Measurements from ENCODE around the gene QPCT. TPM values are rescaled to one million over a fixed set of nuclear protein-coding genes. Genes with fewer than 3 reads are reported as not detected.
A peak's percentile ranks its signal among the peaks of the same experiment; 100 is the strongest.

The QPCT gene
- total RNA-seq, 4 donors from 2014 or later, result 1.5 to 4.8 (median 3.1) TPM

DNA sequence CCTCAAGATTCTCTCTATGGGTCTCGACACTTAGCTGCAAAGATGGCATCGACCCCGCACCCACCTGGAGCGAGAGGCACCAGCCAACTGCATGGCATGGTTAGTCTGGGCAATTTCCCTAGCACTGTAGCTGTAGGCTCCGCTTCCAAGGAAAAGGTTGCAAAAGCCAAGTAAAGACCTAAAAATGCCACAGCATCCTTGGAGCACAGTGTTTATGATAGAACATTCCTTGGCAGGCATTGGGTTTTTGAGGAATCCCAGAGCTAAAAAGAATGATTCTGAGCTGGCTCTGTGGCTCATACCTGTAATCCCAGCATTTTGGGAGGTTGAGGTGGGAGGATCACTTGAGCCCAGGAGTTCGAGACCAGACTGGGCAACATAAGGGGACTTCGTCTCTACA, 22.9 kb downstream of the QPCT start:
- no peaks in the 10 kb centered on the region for H3K9me3 ChIP-seq
- WGBS, 2 donors, result 93 to 97% methylated on average over 7 of the region's 7 CpGs
- no peak for DNase-seq (ENCODE audit: low spot score in 2 of 2)

DNA sequence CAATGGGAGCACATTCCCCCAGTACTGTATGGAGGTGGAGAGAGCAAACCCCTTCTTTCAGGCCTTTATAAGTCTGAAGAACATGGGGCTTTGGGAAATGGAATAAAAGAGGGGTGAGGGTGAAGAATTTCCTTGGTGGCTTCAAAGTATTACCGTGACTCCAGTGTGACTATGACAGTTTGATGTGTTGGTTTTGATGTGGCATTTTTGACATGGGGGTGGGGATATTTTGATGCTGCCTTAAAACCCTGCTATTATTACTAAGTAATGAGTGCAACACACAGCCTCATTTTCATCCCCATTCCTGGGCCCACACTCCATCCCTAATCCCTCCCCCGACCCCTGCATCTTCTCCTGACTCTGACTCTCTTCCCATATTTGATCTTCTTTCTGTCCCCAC, 23.6 kb downstream of the QPCT start:
- Histone ChIP-seq H3K4me1 (no peaks in the 10 kb centered on the region), H3K9me3 (no peaks in the 10 kb centered on the region), H3K36me3 (no peaks in the 10 kb centered on the region), H3K4me3 (no peak overlapping the region), H3K27ac (no peak overlapping the region), H3K27me3 (no peaks in the 10 kb centered on the region)
- whole genome bisulfite sequencing, 2 donors, result 95% methylated on average over 2 of the region's 2 CpGs
- no peak for DNase-seq (ENCODE audit: low spot score in 2 of 2)
- TF ChIP-seq, protein P1, sequence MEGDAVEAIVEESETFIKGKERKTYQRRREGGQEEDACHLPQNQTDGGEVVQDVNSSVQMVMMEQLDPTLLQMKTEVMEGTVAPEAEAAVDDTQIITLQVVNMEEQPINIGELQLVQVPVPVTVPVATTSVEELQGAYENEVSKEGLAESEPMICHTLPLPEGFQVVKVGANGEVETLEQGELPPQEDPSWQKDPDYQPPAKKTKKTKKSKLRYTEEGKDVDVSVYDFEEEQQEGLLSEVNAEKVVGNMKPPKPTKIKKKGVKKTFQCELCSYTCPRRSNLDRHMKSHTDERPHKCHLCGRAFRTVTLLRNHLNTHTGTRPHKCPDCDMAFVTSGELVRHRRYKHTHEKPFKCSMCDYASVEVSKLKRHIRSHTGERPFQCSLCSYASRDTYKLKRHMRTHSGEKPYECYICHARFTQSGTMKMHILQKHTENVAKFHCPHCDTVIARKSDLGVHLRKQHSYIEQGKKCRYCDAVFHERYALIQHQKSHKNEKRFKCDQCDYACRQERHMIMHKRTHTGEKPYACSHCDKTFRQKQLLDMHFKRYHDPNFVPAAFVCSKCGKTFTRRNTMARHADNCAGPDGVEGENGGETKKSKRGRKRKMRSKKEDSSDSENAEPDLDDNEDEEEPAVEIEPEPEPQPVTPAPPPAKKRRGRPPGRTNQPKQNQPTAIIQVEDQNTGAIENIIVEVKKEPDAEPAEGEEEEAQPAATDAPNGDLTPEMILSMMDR (IDR thresholded peaks at IDR 0.05), result no peak
- TF ChIP-seq EP300 (IDR thresholded peaks at IDR 0.05) (no peak), POLR2A (IDR thresholded peaks at IDR 0.05) (no peak)

More for the DNA sequence above, 22.9 kb downstream of the QPCT start:
- TF ChIP-seq EP300 (IDR thresholded peaks at IDR 0.05), result no peak
- no peak for TF ChIP-seq POLR2A (IDR thresholded peaks at IDR 0.05)
- TF ChIP-seq, protein P1 (IDR thresholded peaks at IDR 0.05), result no peak
- H3K4me1 ChIP-seq, result no peaks in the 10 kb centered on the region
- H3K27ac ChIP-seq, result no peak overlapping the region
- H3K36me3 ChIP-seq, result no peaks in the 10 kb centered on the region
- H3K27me3 ChIP-seq, result no peaks in the 10 kb centered on the region
- no peak overlapping the region for H3K4me3 ChIP-seq

DNA sequence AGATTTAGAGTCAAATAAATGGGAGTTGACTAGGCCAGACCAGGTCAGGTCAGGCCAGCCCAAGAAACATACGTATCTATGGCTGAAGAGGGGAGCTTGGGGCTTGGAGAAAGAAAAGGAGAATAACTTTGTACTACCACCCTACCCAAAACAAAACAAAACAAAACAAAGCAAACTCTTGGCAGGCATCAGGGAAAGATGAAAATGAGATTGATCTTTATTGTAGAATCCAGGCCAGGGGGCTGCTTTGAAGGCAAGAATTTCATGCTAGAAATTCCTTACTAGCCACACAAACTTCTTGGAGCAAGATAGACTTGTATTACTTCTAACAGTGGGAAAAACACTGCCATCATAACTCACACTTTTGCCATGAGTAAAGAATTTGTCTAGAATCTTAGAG, 26.2 kb downstream of the QPCT start:
- TF ChIP-seq POLR2A (IDR thresholded peaks at IDR 0.05) (no peak), EP300 (IDR thresholded peaks at IDR 0.05) (no peak)
- TF ChIP-seq, protein P1 (IDR thresholded peaks at IDR 0.05), result no peak

DNA sequence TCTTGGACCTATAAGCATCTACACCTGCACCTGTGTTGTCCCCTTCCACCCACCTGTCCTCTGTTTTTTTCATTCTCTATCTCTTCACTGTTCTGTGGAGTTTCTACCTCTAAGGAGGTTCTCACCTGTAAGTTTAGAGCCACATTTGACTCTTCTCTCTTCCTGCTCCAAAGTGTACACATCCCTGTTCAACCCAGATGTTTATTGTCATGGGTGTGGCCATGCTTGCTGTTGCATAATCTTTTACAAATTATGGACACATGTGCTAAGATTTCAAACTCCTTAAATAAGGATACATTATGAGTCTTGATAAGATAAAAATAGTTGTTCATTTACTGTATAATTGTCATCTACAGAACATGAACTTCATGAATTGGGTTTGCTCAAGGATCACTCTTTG, 27.6 kb downstream of the QPCT start:
- TF ChIP-seq, protein P1 (IDR thresholded peaks at IDR 0.05), result no peak
- TF ChIP-seq POLR2A (IDR thresholded peaks at IDR 0.05), result no peak
- TF ChIP-seq EP300 (IDR thresholded peaks at IDR 0.05), result no peak
- H3K27me3 ChIP-seq, result no peaks in the 10 kb centered on the region
- no peak overlapping the region for H3K4me3 ChIP-seq
- H3K27ac ChIP-seq, result no peak overlapping the region
- H3K36me3 ChIP-seq, result no peaks in the 10 kb centered on the region
- H3K9me3 ChIP-seq, result no peaks in the 10 kb centered on the region
- peaks cover 0 to 18% (median 6%) of the 10 kb centered on the region in 4 donors for H3K4me1 ChIP-seq
- no peak for DNase-seq (ENCODE audit: low spot score in 2 of 2)

More for the DNA sequence above, 26.2 kb downstream of the QPCT start:
- Histone ChIP-seq H3K4me3 (no peak overlapping the region), H3K36me3 (no peaks in the 10 kb centered on the region), H3K27ac (no peak overlapping the region), H3K9me3 (no peaks in the 10 kb centered on the region), H3K4me1 (peaks cover 0 to 6% (median 2%) of the 10 kb centered on the region in 4 donors), H3K27me3 (no peaks in the 10 kb centered on the region)
- no peak for DNase-seq (ENCODE audit: low spot score in 2 of 2)
- WGBS, 2 donors, result 48 to 55% methylated on average over 1 of the region's 1 CpG

DNA sequence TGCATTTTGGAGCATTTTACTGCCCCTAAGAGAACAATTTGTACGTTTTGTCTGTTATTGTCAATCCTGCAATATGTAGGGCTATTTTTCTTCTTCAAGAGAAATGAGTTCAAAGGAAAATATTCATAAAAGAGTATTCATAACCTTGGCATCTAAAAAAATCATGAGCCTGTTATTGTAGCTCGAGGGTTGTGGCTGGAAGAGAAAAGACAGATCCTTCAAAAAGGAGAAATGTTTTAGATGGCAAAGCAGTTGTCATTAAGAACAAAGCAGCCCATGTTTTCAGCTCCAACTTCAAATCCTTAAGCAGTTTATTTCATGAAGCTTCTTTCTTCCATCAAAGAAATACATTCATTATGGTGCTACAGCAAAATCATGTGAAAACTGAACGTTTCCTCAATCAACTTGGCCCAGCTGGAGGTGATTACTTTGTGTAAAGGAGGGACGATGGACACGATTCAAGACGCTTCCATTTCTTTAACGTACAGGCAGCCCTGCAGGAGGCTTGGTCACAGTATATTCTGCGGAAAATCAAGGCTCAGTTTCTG, 31.4 kb downstream of the QPCT start:
- H3K27me3 ChIP-seq, result no peaks in the 10 kb centered on the region
- 23 to 28% methylated on average over 8 of the region's 8 CpGs for WGBS, 2 donors
- peak overlapping the region in 3 of 4 donors; percentile 4 to 18 (median 8) for H3K4me3 ChIP-seq
- H3K36me3 ChIP-seq, result no peaks in the 10 kb centered on the region
- H3K27ac ChIP-seq, result peak overlapping the region in 3 of 4 donors; percentile 22 to 89 (median 70)
- no peak for DNase-seq (ENCODE audit: low spot score in 2 of 2)
- no peaks in the 10 kb centered on the region for H3K9me3 ChIP-seq
- TF ChIP-seq POLR2A (IDR thresholded peaks at IDR 0.05), result no peak
- TF ChIP-seq EP300 (IDR thresholded peaks at IDR 0.05), result no peak
- TF ChIP-seq, protein P1 (IDR thresholded peaks at IDR 0.05), result no peak
- peaks cover 0 to 24% (median 6%) of the 10 kb centered on the region in 4 donors for H3K4me1 ChIP-seq

Measured in tibial nerve (tissue), 4 donors.